ENCODE data around the gene ATP4A.
"Not testable (repeated sequence)": the region's sequence is repeated elsewhere in the genome, so short reads cannot be mapped to it uniquely, and the experiment has no call there.

Gene ATP4A

DNA sequence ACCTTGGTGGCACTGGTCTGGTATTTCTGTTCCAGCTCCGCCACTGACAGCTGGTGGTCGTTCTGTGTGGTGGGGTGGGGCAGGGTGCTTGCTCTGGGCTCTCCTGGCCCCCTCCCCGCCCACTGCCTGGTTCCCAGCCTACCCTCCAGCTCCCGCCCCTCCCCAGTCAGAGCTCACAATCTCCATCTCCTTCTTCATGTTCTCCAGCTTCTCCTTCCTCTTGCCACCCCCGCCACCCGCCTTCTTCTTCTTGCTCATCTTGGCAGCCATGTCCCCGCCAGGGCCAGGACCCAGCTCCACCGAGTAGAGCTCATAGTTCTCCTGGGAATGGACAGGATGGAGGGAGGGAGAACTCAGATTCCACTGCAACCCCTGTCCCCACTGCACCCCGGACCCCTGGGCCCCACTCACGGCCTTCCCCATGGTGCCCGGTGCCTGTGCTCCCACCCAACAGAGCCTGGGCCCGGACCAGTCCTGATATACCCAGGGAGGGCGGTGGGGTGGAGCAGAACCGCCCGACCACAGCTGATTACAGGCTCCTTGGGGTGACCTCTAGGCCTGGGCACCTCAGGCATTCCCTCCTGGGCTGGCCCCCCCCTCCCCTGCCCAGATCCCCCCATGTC, at the start of gene ATP4A:
TSS of gene ATP4A (minus strand) at position 452 of the 623 bp plus-strand sequence. CDS start at position 423, 29 bp downstream.
- DNase-seq (ENCODE audit: low read depth in 2 of 2), result no peak

DNA sequence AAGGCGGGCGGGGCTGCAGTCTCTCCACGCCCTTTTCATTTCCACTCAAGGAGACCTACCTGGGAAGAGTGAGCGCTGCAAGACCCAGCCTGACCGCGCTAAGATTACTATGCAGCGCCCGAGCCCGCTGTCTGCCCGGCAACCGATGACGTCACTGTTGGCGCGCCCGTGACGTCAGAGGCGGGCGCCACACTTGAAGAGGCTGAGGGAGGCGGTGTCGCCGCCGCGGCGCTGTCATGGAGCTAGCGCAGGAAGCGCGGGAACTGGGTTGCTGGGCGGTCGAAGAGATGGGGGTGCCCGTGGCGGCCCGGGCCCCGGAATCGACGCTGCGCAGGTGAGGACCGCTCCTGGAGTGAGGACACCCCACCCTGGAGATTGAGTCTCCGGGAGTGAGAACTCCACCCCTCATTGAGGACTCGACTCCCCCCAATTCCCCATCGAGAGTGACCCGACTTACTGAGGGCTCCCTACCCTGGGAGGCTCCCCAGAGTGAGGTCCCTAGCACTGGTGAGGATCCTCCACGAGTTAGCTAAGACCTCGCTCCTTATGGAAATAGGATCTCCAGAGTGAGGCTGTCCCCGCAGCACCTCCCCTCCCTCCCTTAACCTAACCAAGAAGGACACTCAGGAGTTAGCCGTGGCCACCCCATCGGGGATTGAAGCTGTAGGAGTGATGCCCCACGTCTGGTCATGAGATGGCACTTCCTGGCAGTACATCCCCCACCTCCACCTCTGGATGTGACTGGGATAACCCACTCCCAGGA, 49.3 kb upstream of the ATP4A start, which contains the start of gene HAUS5:
TSS of gene HAUS5 (plus strand) at position 177 of the 763 bp plus-strand sequence. CDS start at position 237, 60 bp downstream.
- peak; percentile 95 to 97 for DNase-seq (ENCODE audit: low read depth in 2 of 2)

DNA sequence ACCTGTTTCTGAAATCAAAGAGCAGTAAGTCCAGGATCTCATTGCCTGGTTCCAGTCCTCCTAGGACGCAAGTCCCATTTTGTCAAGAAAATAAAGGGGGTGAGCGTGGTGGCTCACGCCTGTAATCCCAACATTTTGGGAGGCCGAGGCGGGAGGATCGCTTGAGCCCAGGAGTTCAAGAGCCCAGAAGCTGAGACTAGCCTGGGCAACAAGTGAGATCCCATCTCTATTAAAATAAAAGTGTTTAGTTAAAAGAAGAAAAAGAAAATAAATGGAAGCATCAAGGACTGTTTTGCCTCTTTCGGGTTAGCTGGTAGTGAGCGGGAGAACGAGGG, 48.7 kb upstream of the ATP4A start:
- no peak for DNase-seq (ENCODE audit: low read depth in 2 of 2)

DNA sequence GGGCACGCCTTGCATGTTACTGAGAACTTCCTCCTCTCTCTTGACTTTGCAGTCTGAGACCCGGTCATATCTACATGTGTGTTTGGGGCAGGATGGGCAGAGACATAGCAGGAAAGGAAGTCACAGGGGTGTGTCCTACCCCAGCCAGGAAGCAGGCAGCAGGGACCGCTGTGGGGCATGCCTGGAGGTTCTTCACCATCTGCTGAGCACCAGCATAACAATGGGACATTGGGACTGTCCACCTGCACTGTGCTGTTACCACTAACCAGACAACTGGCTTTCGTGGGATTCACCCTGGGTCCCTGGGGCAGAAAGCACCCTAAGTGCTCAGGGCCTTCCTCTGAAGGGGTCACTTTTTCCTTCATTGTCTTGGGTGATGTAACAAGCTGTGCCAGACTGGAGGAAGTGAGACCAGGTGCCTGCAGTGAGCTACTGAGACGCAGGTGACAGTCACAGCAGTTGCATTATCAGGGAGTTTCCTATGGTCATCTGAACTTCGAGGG, 46.4 kb upstream of the ATP4A start:
- DNase-seq (ENCODE audit: low read depth in 2 of 2), result no peak

DNA sequence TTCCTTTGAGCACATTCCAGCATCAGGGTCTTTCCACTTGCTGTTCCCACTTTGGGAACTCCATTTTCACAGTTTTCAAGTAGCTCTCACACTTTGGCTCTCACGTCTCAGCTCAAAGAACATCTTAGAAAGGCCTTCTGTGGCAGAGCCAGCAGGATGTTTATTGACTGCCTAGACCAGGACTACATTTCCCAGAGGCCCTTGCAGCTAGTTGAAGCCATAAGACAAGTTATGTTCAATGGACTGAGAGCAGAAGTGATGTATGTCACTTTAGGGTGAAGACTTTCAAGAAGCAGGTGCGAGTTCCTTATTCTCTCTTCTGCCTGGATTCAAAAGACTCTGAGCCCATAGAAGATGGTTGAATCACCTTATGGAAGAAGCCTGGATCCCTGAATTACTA, 44.8 kb upstream of the ATP4A start:
- no peak for DNase-seq (ENCODE audit: low read depth in 2 of 2)

DNA sequence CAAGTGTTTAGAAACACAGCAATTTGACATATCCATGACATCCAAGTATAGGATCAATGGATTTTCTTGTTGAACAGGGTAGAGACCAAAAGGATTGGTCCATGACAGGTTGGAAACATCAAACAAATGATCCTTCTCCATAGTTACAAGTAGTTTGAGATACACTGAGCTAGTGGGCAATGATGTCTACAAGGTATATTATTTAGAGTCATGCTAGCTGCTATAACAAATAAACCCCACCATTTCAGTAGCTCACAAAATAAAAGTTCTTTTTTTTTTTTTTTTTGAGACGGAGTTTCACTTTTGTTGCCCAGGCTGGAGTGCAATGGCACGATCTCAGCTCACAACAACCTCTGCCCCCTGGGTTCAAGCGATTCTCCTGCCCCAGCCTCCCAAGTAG, 44.2 kb upstream of the ATP4A start:
- no peak for DNase-seq (ENCODE audit: low read depth in 2 of 2)

DNA sequence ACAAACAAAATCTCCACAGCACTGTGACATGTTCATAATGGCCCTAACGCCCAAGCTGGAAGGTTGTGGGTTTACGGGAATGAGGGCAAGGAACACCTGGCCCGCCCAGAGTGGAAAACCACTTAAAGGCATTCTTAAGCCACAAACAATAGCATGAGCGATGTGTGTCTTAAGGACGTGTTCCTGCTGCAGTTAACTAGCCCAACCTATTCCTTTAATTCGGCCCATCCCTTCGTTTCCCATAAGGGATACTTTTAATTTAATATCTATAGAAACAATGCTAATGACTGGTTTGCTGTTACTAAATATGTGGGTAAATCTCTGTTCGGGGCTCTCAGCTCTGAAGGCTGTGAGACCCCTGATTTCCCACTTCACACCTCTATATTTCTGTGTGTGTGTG, 43.7 kb upstream of the ATP4A start:
- not testable (repeated sequence) for DNase-seq (ENCODE audit: low read depth in 2 of 2)

DNA sequence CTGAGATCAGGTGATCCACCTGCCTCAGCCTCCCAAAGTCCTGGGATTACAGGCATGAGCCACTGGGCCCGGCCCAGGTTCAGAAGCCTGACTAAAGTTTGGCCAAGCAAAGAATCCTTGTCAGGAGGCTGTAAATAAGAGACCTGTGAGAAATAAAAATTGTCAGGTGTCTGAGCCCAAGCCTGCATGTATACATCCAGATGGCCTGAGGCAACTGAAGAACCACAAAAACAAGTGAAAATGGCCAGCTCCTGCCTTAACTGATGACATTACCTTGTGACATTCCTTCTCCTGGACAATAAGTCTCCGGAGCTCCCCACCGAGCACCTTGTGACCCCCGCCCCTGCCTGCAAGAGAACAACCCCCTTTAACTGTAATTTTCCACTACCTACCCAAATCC, 41.0 kb upstream of the ATP4A start:
- not testable (repeated sequence) for DNase-seq (ENCODE audit: low read depth in 2 of 2)

DNA sequence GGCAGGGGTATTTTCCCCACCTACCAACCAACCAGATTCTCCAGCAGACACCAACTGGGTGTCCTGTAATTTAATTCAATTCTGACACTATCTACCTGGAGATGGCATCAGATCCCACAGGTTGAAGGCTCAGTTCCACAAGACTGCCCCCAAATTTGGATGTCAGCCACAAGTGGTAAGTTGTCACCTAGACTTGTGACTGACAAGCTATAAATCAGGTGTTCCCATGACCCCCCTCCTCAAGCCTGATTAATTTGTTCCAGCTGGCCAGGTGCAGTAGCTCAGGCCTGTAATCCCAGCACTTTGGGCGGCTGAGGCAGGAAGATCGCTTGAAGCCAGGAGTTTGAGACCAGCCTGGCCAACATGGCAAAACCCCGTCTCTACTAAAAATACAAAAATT, 38.5 kb upstream of the ATP4A start:
- no peak for DNase-seq (ENCODE audit: low read depth in 2 of 2)

DNA sequence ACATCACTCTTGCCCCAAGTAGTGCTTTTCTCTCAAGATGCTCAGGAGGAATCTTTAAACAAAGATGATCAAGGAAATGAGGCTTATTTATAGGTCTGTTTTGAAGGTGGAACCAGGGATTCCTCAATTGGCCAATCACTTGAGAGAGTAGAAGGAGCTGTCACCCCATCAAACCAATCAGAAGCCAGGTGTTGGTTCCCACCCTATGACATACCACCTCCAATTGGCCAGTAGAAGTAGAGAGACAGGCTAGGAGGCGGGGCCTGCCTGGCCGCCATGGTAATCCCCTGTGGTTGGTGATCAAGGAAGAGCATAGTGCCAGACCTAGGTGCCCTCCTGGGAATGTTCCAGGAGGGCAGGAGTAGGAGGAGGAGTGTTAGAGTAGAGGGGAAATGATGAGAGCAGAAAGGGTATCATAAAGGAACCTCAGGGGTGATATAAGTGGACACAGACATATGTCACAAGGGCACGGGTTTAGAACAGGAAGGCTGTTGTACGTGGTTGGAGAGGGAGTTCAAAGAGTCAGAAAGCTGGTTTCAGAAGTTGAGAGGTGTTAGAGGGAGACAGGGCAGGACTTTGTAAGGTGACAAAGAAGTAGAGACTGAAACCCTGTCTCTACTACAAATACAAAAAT, 33.0 kb upstream of the ATP4A start:
- no peak for DNase-seq (ENCODE audit: low read depth in 2 of 2)

DNA sequence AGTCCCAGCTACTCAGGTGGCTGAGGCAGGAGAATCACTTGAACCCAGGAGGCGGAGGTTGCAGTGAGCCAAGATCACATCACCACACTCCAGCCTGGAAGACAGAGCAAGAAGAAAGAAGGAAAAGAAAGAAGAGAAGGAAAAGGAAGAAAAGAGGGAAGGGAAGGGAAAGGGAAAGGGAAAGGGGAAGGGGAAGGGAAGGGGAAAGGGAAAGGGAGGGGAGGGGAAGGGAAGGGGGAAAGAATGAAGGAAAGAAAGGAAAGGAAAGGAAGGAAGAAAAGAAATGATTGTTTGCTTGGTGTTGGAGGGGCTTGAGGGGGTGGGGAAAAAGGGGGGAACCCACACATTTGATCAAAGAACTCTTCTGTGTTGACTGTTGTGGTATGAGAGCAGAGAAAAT, 32.5 kb upstream of the ATP4A start:
- DNase-seq (ENCODE audit: low read depth in 2 of 2), result no peak

DNA sequence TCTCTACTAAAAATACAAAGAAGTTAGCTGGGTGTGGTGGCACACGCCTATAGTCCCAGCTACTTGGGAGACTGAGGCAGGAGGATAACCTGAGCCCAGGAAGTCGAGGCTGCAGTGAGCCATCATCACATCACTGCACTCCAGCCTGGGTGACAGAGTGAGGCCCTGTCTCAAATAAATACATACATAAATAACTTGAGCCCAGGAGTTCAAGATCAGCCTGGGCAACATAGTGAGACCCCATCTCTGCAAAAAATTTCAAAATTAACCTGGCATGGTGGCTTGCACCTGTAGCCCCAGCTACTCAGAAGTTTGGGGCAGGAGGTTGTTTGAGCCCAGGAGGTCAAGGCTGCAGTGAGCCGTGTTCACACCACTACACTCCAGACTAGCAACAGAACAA, 31.6 kb upstream of the ATP4A start:
- DNase-seq (ENCODE audit: low read depth in 2 of 2), result not testable (repeated sequence)

DNA sequence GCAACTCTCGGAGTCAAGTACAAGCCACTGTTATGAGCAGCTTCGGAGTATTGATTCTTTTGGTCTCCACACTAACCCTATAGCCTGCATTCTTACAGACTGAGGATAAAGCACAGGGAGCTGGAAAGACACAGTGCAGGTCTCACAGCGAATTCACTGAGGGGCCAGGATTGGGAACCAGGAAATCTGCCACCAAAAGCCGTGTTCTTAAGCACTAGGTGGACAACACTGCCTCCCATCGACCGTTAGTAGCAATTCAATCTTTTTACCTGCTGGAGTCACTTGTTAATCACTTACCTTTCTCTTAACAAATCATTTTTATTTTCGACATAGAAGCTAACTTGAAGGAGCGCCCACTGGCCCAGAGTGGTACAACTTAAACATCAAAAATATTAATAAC, 28.8 kb upstream of the ATP4A start:
- no peak for DNase-seq (ENCODE audit: low read depth in 2 of 2)

DNA sequence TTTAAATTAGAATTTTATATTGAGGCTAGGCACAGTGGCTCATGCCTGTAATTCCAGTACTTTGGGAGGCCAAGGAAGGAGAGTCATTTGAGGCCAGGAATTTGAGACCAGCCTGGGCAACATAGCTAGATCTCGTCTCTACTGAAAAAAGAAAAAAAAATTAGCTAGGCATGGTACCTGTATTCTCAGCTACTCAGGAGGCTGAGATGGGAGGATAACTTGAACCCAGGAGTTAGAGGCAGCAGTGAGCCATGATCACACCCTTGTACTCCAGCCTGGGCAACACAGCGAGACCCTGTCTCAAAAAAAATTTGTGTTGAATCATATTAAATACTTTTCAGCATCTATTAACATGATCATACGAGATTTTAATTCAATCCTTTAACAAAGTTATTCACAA, 27.4 kb upstream of the ATP4A start:
- DNase-seq (ENCODE audit: low read depth in 2 of 2), result no peak

DNA sequence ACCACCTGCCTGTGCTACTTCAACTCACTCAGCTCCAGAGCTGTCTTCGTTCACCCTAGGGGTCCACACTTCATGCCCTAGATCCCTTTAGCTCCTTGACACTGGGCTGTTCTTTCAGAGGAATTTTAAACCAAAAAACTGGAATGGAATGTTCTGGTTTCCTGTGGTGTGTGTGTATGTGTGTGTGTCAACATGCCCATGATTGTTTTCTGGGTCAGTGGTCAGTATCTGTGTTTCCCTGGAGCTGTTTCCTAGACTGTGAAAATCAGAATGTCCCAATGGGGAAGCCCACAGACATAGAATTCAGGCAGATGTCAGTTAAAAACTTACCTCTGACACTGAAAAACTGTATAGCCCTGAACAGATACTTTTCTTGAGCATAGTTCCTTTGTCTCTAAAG, 23.9 kb upstream of the ATP4A start:
- no peak for DNase-seq (ENCODE audit: low read depth in 2 of 2)

DNA sequence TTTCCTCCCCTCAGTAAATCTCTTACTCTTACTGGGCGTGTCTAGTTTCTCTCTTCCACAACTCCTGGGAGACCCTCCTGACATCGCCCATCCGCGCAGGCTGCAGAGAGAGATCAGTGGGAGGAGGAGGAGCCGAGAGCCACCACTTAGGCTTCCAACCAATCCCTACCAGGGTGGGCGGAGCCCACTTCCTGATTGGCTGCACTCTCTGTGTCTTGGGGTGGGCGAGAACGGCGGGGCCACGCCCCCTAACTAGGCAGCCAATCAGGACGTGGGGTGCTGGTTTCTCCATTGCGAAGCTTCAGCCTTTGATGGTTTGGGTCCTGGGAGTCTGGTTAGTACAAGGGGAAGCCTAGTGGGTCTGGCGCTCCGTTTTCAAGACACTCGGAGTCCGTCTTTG, 22.4 kb upstream of the ATP4A start, which contains the start of gene PMIS2:
TSS of gene PMIS2 (plus strand) at position 326 of the 400 bp plus-strand sequence. CDS start 87 bp downstream, outside the sequence.
- no peak for DNase-seq (ENCODE audit: low read depth in 2 of 2)

DNA sequence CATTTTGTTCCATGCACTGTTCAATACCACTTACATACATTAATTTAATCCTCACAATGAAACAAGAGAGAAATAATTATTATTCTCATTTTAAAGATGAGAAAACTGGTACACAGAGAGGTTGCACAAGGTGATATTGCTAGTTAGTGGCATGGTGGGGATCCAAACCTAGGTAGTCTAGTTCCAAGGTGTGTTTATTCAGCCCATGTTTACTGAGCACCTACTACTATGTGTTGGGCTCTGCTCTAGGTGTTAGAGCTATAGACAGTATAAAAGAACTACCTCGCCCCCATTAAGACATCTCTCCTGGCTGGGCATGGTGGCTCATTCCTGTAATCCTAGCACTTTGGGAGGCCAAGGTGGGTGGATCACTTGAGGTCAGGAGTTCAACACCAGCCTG, 19.3 kb upstream of the ATP4A start:
- no peak for DNase-seq (ENCODE audit: low read depth in 2 of 2)

DNA sequence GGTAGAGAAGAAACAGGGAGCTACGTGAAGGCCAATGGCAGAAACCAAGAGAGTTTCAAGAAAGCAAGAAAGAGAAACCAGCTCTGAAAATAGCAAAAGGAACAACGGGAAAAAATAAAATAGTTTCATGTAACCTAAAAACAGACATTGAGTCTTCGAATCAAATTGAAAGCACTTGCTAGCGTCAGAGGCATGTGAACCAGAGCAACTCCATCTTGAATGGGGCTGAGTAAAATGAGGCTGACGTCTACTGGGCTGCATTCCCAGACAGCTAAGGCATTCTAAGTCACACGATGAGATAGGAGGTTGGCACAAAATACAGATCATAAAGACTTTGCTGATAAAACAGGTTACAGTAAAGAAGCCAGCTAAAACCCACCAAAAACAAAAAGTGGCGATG, 15.2 kb upstream of the ATP4A start:
- DNase-seq (ENCODE audit: low read depth in 2 of 2), result no peak

DNA sequence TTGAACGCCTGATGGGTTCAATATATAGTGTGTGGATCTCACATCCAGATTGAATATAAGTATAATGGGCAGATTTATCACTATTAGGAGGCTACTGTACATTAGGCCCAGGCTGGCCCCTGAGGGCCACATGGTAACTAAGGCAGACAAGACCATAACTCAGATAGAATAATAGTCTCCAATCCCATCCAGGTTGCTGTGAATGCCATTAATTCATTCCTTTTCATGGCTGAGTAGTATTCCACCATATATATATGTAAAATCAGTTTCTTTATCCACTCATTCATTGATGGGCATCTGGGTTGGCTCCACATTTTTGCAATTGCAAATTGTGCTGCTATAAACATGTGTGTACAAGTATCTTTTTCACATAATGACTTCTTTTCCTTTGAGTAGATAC, 14.5 kb upstream of the ATP4A start:
- DNase-seq (ENCODE audit: low read depth in 2 of 2), result no peak

DNA sequence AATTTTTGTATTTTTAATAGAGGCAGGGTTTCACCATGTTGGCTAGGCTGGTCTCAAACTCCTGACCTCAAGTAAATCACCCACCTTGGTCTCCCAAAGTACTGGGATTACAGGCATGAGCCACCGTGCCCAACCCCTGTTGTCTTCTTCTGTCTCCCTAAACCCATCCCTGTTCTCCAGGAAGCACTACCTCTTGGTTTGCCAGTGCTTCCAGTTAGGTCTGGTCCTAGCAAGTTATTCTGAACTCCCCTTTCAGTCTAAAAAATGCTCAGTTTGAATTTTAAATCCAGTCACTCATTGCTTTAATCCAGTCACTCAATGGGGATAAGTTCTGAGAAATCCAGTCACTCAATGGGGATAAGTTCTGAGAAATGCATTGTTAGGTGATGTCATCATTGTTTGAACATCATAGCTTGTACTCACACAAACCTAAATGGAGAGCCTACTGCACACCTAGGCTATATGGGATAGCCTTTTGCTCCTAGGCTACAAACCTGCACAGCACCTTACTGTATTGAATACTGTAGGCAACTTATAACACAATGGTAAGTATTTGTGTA, 8.0 kb upstream of the ATP4A start:
- no peak for DNase-seq (ENCODE audit: low read depth in 2 of 2)

DNA sequence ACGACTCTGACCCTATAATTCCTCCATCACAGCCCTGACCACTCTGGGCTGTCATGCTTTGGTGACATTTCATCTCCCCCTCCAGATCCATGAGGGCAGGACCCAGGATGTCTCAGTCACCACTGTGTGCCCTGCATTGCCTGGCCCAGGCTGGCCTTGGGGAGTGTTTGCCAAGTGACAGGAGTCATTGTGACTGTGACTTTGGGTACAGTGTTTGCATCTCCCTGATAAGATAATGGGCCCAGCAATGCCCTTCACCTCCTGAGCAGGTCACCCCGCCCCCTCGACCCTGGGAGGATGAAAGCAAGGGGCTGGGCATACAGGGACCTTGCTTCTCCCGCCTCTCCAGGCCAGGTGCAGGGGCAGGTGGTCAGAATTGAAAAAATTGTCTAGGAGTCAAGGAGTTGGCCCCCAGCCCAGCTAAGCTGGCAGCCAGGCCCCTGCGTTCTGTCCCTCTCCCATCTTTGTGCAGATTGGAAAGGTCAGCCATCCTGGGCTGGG, 5.9 kb upstream of the ATP4A start:
- DNase-seq (ENCODE audit: low read depth in 2 of 2), result no peak

DNA sequence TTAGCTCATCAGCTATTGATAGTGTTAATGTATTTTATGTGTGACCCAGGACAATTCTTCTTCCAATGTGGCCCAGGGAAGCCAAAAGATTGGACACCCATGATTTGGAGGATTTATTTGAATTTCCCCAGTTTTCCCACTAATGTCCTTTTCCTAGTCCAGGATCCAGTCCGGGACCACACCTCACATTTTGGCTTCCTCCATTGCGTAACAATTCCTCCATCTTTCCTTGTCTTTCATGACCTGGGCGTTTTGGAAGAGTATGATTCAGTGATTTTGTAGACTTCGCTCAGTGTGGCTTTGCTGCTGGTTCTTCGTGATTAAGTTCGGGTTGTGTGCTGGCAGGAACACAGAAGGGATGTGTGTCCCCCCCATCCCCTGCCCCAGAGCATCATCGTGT, 3.3 kb upstream of the ATP4A start:
- DNase-seq (ENCODE audit: low read depth in 2 of 2), result no peak
